Measurements from ENCODE around the gene IER3. TPM values are rescaled to one million over a fixed set of nuclear protein-coding genes. Genes with fewer than 3 reads are reported as not detected.

Gene IER3
- polyA plus RNA-seq, 3 donors = 30.6 to 188 (median 53.2) TPM

DNA sequence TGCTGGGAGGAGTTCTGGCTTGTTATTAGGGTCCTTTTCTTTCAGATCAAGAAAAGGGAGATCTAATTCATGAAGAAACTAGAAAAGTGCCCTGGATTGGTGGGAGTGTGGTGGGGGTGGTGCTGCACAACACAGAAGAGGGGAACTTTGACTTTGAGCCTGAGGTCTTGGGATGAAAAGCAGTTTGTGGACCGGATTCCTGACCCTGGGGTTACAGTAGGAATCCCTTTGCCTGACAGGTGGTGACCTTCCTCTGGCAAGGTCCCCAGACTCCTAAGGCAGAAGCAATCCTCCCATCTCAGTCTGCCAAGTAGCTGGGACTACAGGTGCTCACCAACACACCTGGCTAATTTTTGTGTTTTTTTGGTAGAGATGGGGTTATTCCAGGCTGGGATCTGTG, 45.3 kb upstream of the IER3 start:
- no peaks in the 10 kb centered on the region for H3K9me3 ChIP-seq (replicated peaks in 1 of 2; ENCODE audit: control insufficient read depth in 1 of 2, insufficient read depth in 1 of 2, low read length in 2 of 2)
- Mint-ChIP-seq H3K36me3 (no peaks in the 10 kb centered on the region), H3K27me3 (ENCODE audit: low read depth in 3 of 3) (peaks cover 0 to 6% (median 0%) of the 10 kb centered on the region in 3 donors), H3K9me3 (no peaks in the 10 kb centered on the region), H3K27ac (peak overlapping the region in 6 of 7 donors; percentile 19 to 96 (median 94)), H3K4me3 (no peak overlapping the region), H3K4me1 (peaks cover 75% of the 10 kb centered on the region)
- WGBS (ENCODE audit: insufficient coverage) = 29% methylated on average over 1 of the region's 1 CpG
- H3K27ac ChIP-seq (ENCODE audit: low read depth in 1 of 2, low read length in 2 of 2) = peak overlapping the region in 1 of 2 donors; percentile 81
- TF ChIP-seq CTCF (IDR thresholded peaks at IDR 0.05) = no peak
- no peak for DNase-seq
- no peaks in the 10 kb centered on the region for H4K20me1 ChIP-seq (ENCODE audit: insufficient read depth, low read length)
- H3K36me3 ChIP-seq (replicated peaks in 1 of 2; ENCODE audit: control insufficient read depth in 1 of 2, insufficient read depth in 2 of 2, low read length in 2 of 2) = no peaks in the 10 kb centered on the region
- no peak overlapping the region for H3K9ac ChIP-seq (ENCODE audit: insufficient read depth, low read length, poor library complexity, severe bottlenecking)
- H3K4me2 ChIP-seq (replicated peaks; ENCODE audit: extremely low read depth, low read length, poor library complexity, severe bottlenecking) = no peak overlapping the region
- no peak overlapping the region for H2AFZ ChIP-seq (ENCODE audit: insufficient read depth, low read depth, low read length, poor library complexity, severe bottlenecking)
- intact Hi-C loops (cut with micrococcal nuclease) = loop anchor here in 1 of 2 donors (5.0 kb wide), 1 partner anchor 33 kb away; no protein-coding TSS in a partner anchor
- H3K79me2 ChIP-seq (ENCODE audit: insufficient read depth, low read length) = no peaks in the 10 kb centered on the region
- peaks cover 73 to 82% of the 10 kb centered on the region in 2 donors for H3K4me1 ChIP-seq (ENCODE audit: control insufficient read depth in 1 of 2, insufficient read depth in 2 of 2, low read length in 2 of 2)
- H3K27me3 ChIP-seq (ENCODE audit: control insufficient read depth in 2 of 2, insufficient read depth in 2 of 2, low read length in 2 of 2) = no peaks in the 10 kb centered on the region
- H3K4me3 ChIP-seq (replicated peaks in 1 of 3; ENCODE audit: low read depth in 2 of 3, low read length in 3 of 3) = no peak overlapping the region

GRCh38 chr6:30787954-30788353, 43.6 kb upstream of the IER3 start:
- peaks cover 0 to 6% (median 0%) of the 10 kb centered on the region in 3 donors for H3K27me3 Mint-ChIP-seq (ENCODE audit: low read depth in 3 of 3)
- DNase-seq = peak; percentile 60 to 69 (median 62)
- Histone ChIP-seq H3K36me3 (replicated peaks in 1 of 2; ENCODE audit: control insufficient read depth in 1 of 2, insufficient read depth in 2 of 2, low read length in 2 of 2) (no peaks in the 10 kb centered on the region), H3K4me1 (ENCODE audit: control insufficient read depth in 1 of 2, insufficient read depth in 2 of 2, low read length in 2 of 2) (peaks cover 73 to 82% of the 10 kb centered on the region in 2 donors), H3K27me3 (ENCODE audit: control insufficient read depth in 2 of 2, insufficient read depth in 2 of 2, low read length in 2 of 2) (no peaks in the 10 kb centered on the region), H3K9me3 (replicated peaks in 1 of 2; ENCODE audit: control insufficient read depth in 1 of 2, insufficient read depth in 1 of 2, low read length in 2 of 2) (no peaks in the 10 kb centered on the region), H3K4me3 (replicated peaks in 1 of 3; ENCODE audit: low read depth in 2 of 3, low read length in 3 of 3) (peak overlapping the region in 1 of 3 experiments; percentile 44), H3K9ac (ENCODE audit: insufficient read depth, low read length, poor library complexity, severe bottlenecking) (no peak overlapping the region), H3K27ac (ENCODE audit: low read depth in 1 of 2, low read length in 2 of 2) (peak overlapping the region; percentile 55 to 81), H2AFZ (ENCODE audit: insufficient read depth, low read depth, low read length, poor library complexity, severe bottlenecking) (no peak overlapping the region), H3K79me2 (ENCODE audit: insufficient read depth, low read length) (no peaks in the 10 kb centered on the region), H4K20me1 (ENCODE audit: insufficient read depth, low read length) (no peaks in the 10 kb centered on the region), H3K4me2 (replicated peaks; ENCODE audit: extremely low read depth, low read length, poor library complexity, severe bottlenecking) (peak overlapping the region; percentile 66)
- no peaks in the 10 kb centered on the region for H3K36me3 Mint-ChIP-seq
- no peaks in the 10 kb centered on the region for H3K9me3 Mint-ChIP-seq
- H3K4me1 Mint-ChIP-seq = peaks cover 76% of the 10 kb centered on the region
- peak overlapping the region; percentile 85 to 96 (median 93) for H3K27ac Mint-ChIP-seq
- 24% methylated on average over 3 of the region's 5 CpGs for WGBS (ENCODE audit: insufficient coverage)
- peak overlapping the region in 1 of 2 donors; percentile 51 for H3K4me3 Mint-ChIP-seq
- TF ChIP-seq CTCF (IDR thresholded peaks at IDR 0.05) = no peak
- intact Hi-C loops (cut with micrococcal nuclease) = loop anchor here in 1 of 2 donors (5.0 kb wide), 1 partner anchor 34 kb away; no protein-coding TSS in a partner anchor
